ENCODE data around the gene TPCN2.

The TPCN2 gene

GRCh38 chr11:69095300-69095699 lies 46.6 kb downstream of the TPCN2 start:
- DNase-seq (ENCODE audit: low spot score) = no peak

GRCh38 chr11:69096473-69096872 lies 47.7 kb downstream of the TPCN2 start:
- no peak for DNase-seq (ENCODE audit: low spot score)

- no peak for DNase-seq (ENCODE audit: low spot score)
These were observed 48.5 kb downstream of the TPCN2 start for GRCh38 chr11:69097263-69097662.

- DNase-seq (ENCODE audit: low spot score) = no peak
These were observed 50.4 kb downstream of the TPCN2 start for GRCh38 chr11:69099180-69099579.

GRCh38 chr11:69100454-69101114 lies 51.9 kb downstream of the TPCN2 start:
- no peak for DNase-seq (ENCODE audit: low spot score)

- DNase-seq (ENCODE audit: low spot score) = peak; percentile 90
These were observed 52.5 kb downstream of the TPCN2 start for GRCh38 chr11:69101115-69101791.

- no peak for DNase-seq (ENCODE audit: low spot score)
These were observed 53.3 kb downstream of the TPCN2 start for GRCh38 chr11:69101792-69102695.

GRCh38 chr11:69102732-69103615 lies 54.2 kb downstream of the TPCN2 start:
- no peak for DNase-seq (ENCODE audit: low spot score)

- no peak for DNase-seq (ENCODE audit: low spot score)
These were observed 55.6 kb downstream of the TPCN2 start for GRCh38 chr11:69104212-69104855.

GRCh38 chr11:69104856-69105395 lies 56.2 kb downstream of the TPCN2 start:
- no peak for DNase-seq (ENCODE audit: low spot score)

- DNase-seq (ENCODE audit: low spot score) = no peak
These were observed 56.8 kb downstream of the TPCN2 start for GRCh38 chr11:69105461-69106030.

GRCh38 chr11:69106031-69106811 lies 57.5 kb downstream of the TPCN2 start:
- DNase-seq (ENCODE audit: low spot score) = no peak

- no peak for DNase-seq (ENCODE audit: low spot score)
These were observed 58.7 kb downstream of the TPCN2 start for GRCh38 chr11:69107413-69107812.

GRCh38 chr11:69108030-69108429 lies 59.3 kb downstream of the TPCN2 start:
- no peak for DNase-seq (ENCODE audit: low spot score)

GRCh38 chr11:69108559-69108958 lies 59.8 kb downstream of the TPCN2 start:
- no peak for DNase-seq (ENCODE audit: low spot score)

- DNase-seq (ENCODE audit: low spot score) = no peak
These were observed 60.4 kb downstream of the TPCN2 start for GRCh38 chr11:69109101-69109500.

- no peak for DNase-seq (ENCODE audit: low spot score)
These were observed 61.7 kb downstream of the TPCN2 start for GRCh38 chr11:69110451-69110850.

- DNase-seq (ENCODE audit: low spot score) = no peak
These were observed 63.2 kb downstream of the TPCN2 start for GRCh38 chr11:69111624-69112542.

- no peak for DNase-seq (ENCODE audit: low spot score)
These were observed 64.5 kb downstream of the TPCN2 start for GRCh38 chr11:69113226-69113625.

All from D341Med (cell line).